HL-60 (cell line): ENCODE measurements around the gene DCAF16.

ENCODE experiments used
- DNase-seq, 2 experiments: peaks; one replicate each; pipeline ENCODE4 v3.0.0-alpha.2; 2010 to 2020; ENCODE audit warnings: low read depth in 1 of 2, low spot score in 1 of 2
- H3K27ac ChIP-seq: fragments of 250-450 bp; sonication (Bioruptor Pico); replicated peaks from 2 replicates; pipeline ENCODE4 v1.5.1; 2020; ENCODE audit warnings: mild to moderate bottlenecking, moderate library complexity
- H3K27me3 ChIP-seq: fragments of 250-450 bp; sonication (Bioruptor Pico); 2 replicates; pipeline ENCODE4 v1.5.1; 2021; ENCODE audit warnings: mild to moderate bottlenecking, moderate library complexity; ENCODE audit not compliant: insufficient read depth, poor library complexity, severe bottlenecking
- H3K4me3 ChIP-seq: replicated peaks from 2 replicates; pipeline ENCODE4 v1.5.1; 2011; ENCODE audit warnings: mild to moderate bottlenecking, control low read depth, low read length; ENCODE audit not compliant: insufficient read depth
- GABPA ChIP-seq: IDR thresholded peaks from 2 replicates; pipeline ENCODE4 v1.6.1; 2012; ENCODE audit warnings: low read depth
- POLR2AphosphoS5 ChIP-seq: IDR thresholded peaks from 2 replicates; pipeline ENCODE4 v1.6.1; 2012; ENCODE audit warnings: low read depth
- SPI1 ChIP-seq: IDR thresholded peaks from 2 replicates; pipeline ENCODE4 v1.6.1; 2012; ENCODE audit warnings: low read depth, mild to moderate bottlenecking, borderline replicate concordance
- TF ChIP-seq, protein P1 (sequence below): IDR thresholded peaks from 2 replicates; pipeline ENCODE4 v1.6.1; 2012; ENCODE audit warnings: low read depth; ENCODE audit not compliant: insufficient replicate concordance
- TF ChIP-seq, protein P2 (sequence below): IDR thresholded peaks from one replicate; pipeline ENCODE4 v1.5.1; 2011; ENCODE audit warnings: low read length, control low read depth, inconsistent platforms; ENCODE audit not compliant: insufficient read depth

The DCAF16 gene

GRCh38 chr4:17794730-17795129 is 15.8 kb downstream of the DCAF16 start:
- no peak for TF ChIP-seq GABPA
- no peak for TF ChIP-seq POLR2AphosphoS5
- no peak for TF ChIP-seq SPI1
- TF ChIP-seq, protein P1, sequence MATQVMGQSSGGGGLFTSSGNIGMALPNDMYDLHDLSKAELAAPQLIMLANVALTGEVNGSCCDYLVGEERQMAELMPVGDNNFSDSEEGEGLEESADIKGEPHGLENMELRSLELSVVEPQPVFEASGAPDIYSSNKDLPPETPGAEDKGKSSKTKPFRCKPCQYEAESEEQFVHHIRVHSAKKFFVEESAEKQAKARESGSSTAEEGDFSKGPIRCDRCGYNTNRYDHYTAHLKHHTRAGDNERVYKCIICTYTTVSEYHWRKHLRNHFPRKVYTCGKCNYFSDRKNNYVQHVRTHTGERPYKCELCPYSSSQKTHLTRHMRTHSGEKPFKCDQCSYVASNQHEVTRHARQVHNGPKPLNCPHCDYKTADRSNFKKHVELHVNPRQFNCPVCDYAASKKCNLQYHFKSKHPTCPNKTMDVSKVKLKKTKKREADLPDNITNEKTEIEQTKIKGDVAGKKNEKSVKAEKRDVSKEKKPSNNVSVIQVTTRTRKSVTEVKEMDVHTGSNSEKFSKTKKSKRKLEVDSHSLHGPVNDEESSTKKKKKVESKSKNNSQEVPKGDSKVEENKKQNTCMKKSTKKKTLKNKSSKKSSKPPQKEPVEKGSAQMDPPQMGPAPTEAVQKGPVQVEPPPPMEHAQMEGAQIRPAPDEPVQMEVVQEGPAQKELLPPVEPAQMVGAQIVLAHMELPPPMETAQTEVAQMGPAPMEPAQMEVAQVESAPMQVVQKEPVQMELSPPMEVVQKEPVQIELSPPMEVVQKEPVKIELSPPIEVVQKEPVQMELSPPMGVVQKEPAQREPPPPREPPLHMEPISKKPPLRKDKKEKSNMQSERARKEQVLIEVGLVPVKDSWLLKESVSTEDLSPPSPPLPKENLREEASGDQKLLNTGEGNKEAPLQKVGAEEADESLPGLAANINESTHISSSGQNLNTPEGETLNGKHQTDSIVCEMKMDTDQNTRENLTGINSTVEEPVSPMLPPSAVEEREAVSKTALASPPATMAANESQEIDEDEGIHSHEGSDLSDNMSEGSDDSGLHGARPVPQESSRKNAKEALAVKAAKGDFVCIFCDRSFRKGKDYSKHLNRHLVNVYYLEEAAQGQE: no peak
- TF ChIP-seq, protein P2, sequence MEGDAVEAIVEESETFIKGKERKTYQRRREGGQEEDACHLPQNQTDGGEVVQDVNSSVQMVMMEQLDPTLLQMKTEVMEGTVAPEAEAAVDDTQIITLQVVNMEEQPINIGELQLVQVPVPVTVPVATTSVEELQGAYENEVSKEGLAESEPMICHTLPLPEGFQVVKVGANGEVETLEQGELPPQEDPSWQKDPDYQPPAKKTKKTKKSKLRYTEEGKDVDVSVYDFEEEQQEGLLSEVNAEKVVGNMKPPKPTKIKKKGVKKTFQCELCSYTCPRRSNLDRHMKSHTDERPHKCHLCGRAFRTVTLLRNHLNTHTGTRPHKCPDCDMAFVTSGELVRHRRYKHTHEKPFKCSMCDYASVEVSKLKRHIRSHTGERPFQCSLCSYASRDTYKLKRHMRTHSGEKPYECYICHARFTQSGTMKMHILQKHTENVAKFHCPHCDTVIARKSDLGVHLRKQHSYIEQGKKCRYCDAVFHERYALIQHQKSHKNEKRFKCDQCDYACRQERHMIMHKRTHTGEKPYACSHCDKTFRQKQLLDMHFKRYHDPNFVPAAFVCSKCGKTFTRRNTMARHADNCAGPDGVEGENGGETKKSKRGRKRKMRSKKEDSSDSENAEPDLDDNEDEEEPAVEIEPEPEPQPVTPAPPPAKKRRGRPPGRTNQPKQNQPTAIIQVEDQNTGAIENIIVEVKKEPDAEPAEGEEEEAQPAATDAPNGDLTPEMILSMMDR: no peak
- Histone ChIP-seq H3K4me3 (no peak overlapping the region), H3K27me3 (no peaks in the 10 kb centered on the region), H3K27ac (no peak overlapping the region)
- no peak for DNase-seq

- DNase-seq: no peak
- no peaks in the 10 kb centered on the region for H3K27me3 ChIP-seq
- no peak overlapping the region for H3K4me3 ChIP-seq
- no peak for TF ChIP-seq POLR2AphosphoS5
- TF ChIP-seq SPI1: no peak
- no peak for TF ChIP-seq GABPA
- TF ChIP-seq, protein P1: no peak
- TF ChIP-seq, protein P2: no peak
- no peak overlapping the region for H3K27ac ChIP-seq
These were observed 21.6 kb downstream of the DCAF16 start for GRCh38 chr4:17788956-17789355.

DNA sequence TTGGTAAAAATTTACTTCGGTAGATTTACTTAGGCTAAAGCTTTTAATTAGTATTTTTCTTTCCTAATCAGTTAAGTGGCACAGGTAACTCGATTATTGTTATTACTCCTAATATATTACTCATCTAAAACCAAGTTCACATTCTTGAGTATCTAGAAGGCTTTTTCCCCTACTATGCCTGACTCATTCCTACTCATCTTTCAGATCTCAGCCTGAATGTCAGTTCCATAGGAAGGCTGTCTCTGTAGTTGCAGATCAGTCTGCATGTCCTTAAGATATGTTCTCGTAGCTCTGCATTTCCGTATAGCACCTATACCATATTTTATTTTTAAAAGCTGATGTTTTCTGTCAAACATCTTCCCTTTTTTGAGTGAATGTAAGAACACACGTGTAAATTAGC is 23.2 kb downstream of the DCAF16 start:
- Histone ChIP-seq H3K27me3 (peaks cover under 1% of the 10 kb centered on the region), H3K27ac (no peak overlapping the region), H3K4me3 (no peak overlapping the region)
- TF ChIP-seq GABPA (no peak), POLR2AphosphoS5 (no peak), SPI1 (no peak)
- TF ChIP-seq, protein P2: no peak
- TF ChIP-seq, protein P1: no peak
- no peak for DNase-seq
